Prostate gland (tissue), 2 donors: ENCODE measurements around the gene NEO1. TPM values are rescaled to one million over a fixed set of nuclear protein-coding genes. Genes with fewer than 3 reads are reported as not detected.

ENCODE experiments used
- DNase-seq: peaks from one replicate; pipeline ENCODE4 v3.0.0-alpha.2; 2019; ENCODE audit warnings: low spot score
- H3K27ac ChIP-seq, 2 donors: fragments of 200-600 bp; sonication (generic); 2 replicates each; pipeline ENCODE4 v1.5.1; 2017 to 2019
- H3K27me3 ChIP-seq: fragments of 200-600 bp; sonication (generic); replicated peaks from 2 replicates; pipeline ENCODE4 v1.5.1; 2019; ENCODE audit not compliant: insufficient read depth
- H3K36me3 ChIP-seq, 2 donors: fragments of 200-600 bp; sonication (generic); 1 replicate in 1 of 2; 2 replicates in 1 of 2; pipeline versions ENCODE4 v1.5.1 to v1.8.1; 2017 to 2019
- H3K4me1 ChIP-seq: fragments of 200-600 bp; sonication (generic); replicated peaks from 2 replicates; pipeline ENCODE4 v1.5.1; 2019
- H3K4me3 ChIP-seq, 2 donors: fragments of 200-600 bp; sonication (generic); 2 replicates each; pipeline ENCODE4 v1.5.1; 2017 to 2019
- H3K9me3 ChIP-seq: fragments of 200-600 bp; sonication (generic); 2 replicates; pipeline ENCODE4 v1.5.1; 2017
- CTCF ChIP-seq, 4 experiments: fragments of 200-600 bp in 2 of 4; fragments of 450-650 bp in 2 of 4; sonication (generic) in 2 of 4; IDR thresholded peaks; 1 replicate in 3 of 4; 2 replicates in 1 of 4; pipeline ENCODE4 v1.5.1; 2016 to 2019; ENCODE audit warnings: antibody characterized with exemption in 4 of 4, mild to moderate bottlenecking in 2 of 4, moderate library complexity in 2 of 4
- POLR2A ChIP-seq: fragments of 450-650 bp; IDR thresholded peaks from one replicate; pipeline ENCODE4 v1.6.1; 2016; ENCODE audit warnings: antibody characterized with exemption, mild to moderate bottlenecking
- POLR2AphosphoS5 ChIP-seq: sonication (generic); formaldehyde crosslinking; IDR thresholded peaks from one replicate; pipeline ENCODE4 v1.6.1; 2017; ENCODE audit warnings: antibody characterized with exemption
- WGBS: methylation state at CpG from one replicate; pipeline ENCODE4 v1.1.5; 2018; 5-methylcytosine and 5-hydroxymethylcytosine counted together
- intact Hi-C: fragments of 100-400 bp; cut with DNase I; formaldehyde crosslinking; loops from one replicate; pipeline ENCODE4 v1.14.2; 2022
- total RNA-seq, 2 donors: library from RNA; depleted of rRNA; stranded (reverse); fragments of >200 nt; gene quantifications; one replicate each; pipeline ENCODE4 v1.1.0, GENCODE V29; 2016

Gene NEO1
- 10 to 100 TPM; 75.0 to 80.7 TPM for total RNA-seq

GRCh38 chr15:73051807-73052652 is at the start of gene NEO1:
TSS of gene NEO1 (plus strand) at chr15:73052463. CDS start at chr15:73052676, 213 bp downstream.
- peak within 1 kb of the TSS; percentile 67 to 86 for H3K4me3 ChIP-seq
- H3K4me1 ChIP-seq, result peaks cover 5% of the 10 kb centered on the region
- H3K27me3 ChIP-seq, result no peaks in the 10 kb centered on the region
- peak; percentile 88 for DNase-seq
- H3K36me3 ChIP-seq, result no peaks in the 10 kb centered on the region
- H3K9me3 ChIP-seq, result no peaks in the 10 kb centered on the region
- under 1% methylated on average over 26 of the region's 108 CpGs for WGBS
- H3K27ac ChIP-seq, result peak within 1 kb of the TSS; percentile 91 to 96
- TF ChIP-seq POLR2AphosphoS5, result peak; percentile 27
- TF ChIP-seq CTCF (IDR thresholded peaks at IDR 0.05), result no peak
- peak; percentile 60 for TF ChIP-seq POLR2A
- intact Hi-C loops, result loop anchor here (5.0 to 10.0 kb wide), 2 partner anchors 60 to 177 kb away; no protein-coding TSS in a partner anchor

- no peak for DNase-seq
- WGBS, result 92% methylated on average over 5 of the region's 5 CpGs
These were observed 47.8 kb upstream of the NEO1 start for GRCh38 chr15:73004462-73004861.

GRCh38 chr15:73005032-73005431 is 47.2 kb upstream of the NEO1 start:
- no peak for TF ChIP-seq POLR2A
- H3K9me3 ChIP-seq, result no peaks in the 10 kb centered on the region
- peaks cover 2% of the 10 kb centered on the region for H3K4me1 ChIP-seq
- no peak overlapping the region for H3K4me3 ChIP-seq
- DNase-seq, result no peak
- no peaks in the 10 kb centered on the region for H3K27me3 ChIP-seq
- no peaks in the 10 kb centered on the region for H3K36me3 ChIP-seq
- 90% methylated on average over 2 of the region's 2 CpGs for WGBS
- intact Hi-C loops, result no loop called here
- H3K27ac ChIP-seq, result no peak overlapping the region

More at GRCh38 chr15:73004462-73004861, 47.8 kb upstream of the NEO1 start:
- no peak for TF ChIP-seq POLR2A
- TF ChIP-seq POLR2AphosphoS5, result no peak
- no peak for TF ChIP-seq CTCF (IDR thresholded peaks at IDR 0.05)
- no peak overlapping the region for H3K27ac ChIP-seq
- H3K4me1 ChIP-seq, result peaks cover 4% of the 10 kb centered on the region
- H3K9me3 ChIP-seq, result no peaks in the 10 kb centered on the region
- H3K36me3 ChIP-seq, result no peaks in the 10 kb centered on the region
- H3K27me3 ChIP-seq, result no peaks in the 10 kb centered on the region
- intact Hi-C loops, result no loop called here
- no peak overlapping the region for H3K4me3 ChIP-seq

- H3K27ac ChIP-seq, result no peak overlapping the region
- H3K4me3 ChIP-seq, result no peak overlapping the region
- no peak for DNase-seq
- H3K27me3 ChIP-seq, result no peaks in the 10 kb centered on the region
- WGBS, result 71% methylated on average over 2 of the region's 2 CpGs
- intact Hi-C loops, result no loop called here
- no peaks in the 10 kb centered on the region for H3K4me1 ChIP-seq
- no peak for TF ChIP-seq CTCF (IDR thresholded peaks at IDR 0.05)
- no peak for TF ChIP-seq POLR2A
- no peak for TF ChIP-seq POLR2AphosphoS5
- H3K36me3 ChIP-seq, result no peaks in the 10 kb centered on the region
- H3K9me3 ChIP-seq, result no peaks in the 10 kb centered on the region
These were observed 46.8 kb upstream of the NEO1 start for GRCh38 chr15:73005446-73005845.

- 86% methylated on average over 1 of the region's 1 CpG for WGBS
- Histone ChIP-seq H3K4me3 (no peak overlapping the region), H3K27me3 (no peaks in the 10 kb centered on the region), H3K27ac (no peak overlapping the region), H3K9me3 (no peaks in the 10 kb centered on the region), H3K36me3 (no peaks in the 10 kb centered on the region), H3K4me1 (no peaks in the 10 kb centered on the region)
- TF ChIP-seq CTCF (IDR thresholded peaks at IDR 0.05) (no peak), POLR2AphosphoS5 (no peak), POLR2A (no peak)
- intact Hi-C loops, result no loop called here
- DNase-seq, result no peak
These were observed 45.7 kb upstream of the NEO1 start for GRCh38 chr15:73006523-73006922.
